Measurements from ENCODE around the gene CCNK.

Gene CCNK

GRCh38 chr14:99512571-99513182, 31.5 kb downstream of the CCNK start:
- in situ Hi-C loops (cut with HindIII; ENCODE audit: low sequenced_read_pairs), result no loop called here
- no peak for TF ChIP-seq CTCF (IDR thresholded peaks at IDR 0.05; ENCODE audit: low read depth, low read length, missing control alignments)
- H3K4me3 ChIP-seq (ENCODE audit: low read depth, low read length), result no peak overlapping the region
- no peak for DNase-seq (ENCODE audit: low read depth)

- in situ Hi-C loops (cut with HindIII; ENCODE audit: low sequenced_read_pairs), result no loop called here
- H3K4me3 ChIP-seq (ENCODE audit: low read depth, low read length), result no peak overlapping the region
- no peak for TF ChIP-seq CTCF (IDR thresholded peaks at IDR 0.05; ENCODE audit: low read depth, low read length, missing control alignments)
- DNase-seq (ENCODE audit: low read depth), result no peak
These were observed 32.0 kb downstream of the CCNK start for GRCh38 chr14:99513183-99513694.

GRCh38 chr14:99513946-99514551, 32.8 kb downstream of the CCNK start:
- TF ChIP-seq CTCF (IDR thresholded peaks at IDR 0.05; ENCODE audit: low read depth, low read length, missing control alignments), result no peak
- no peak overlapping the region for H3K4me3 ChIP-seq (ENCODE audit: low read depth, low read length)
- in situ Hi-C loops (cut with HindIII; ENCODE audit: low sequenced_read_pairs), result no loop called here
- no peak for DNase-seq (ENCODE audit: low read depth)

- no peak for DNase-seq (ENCODE audit: low read depth)
- in situ Hi-C loops (cut with HindIII; ENCODE audit: low sequenced_read_pairs), result no loop called here
These were observed 33.5 kb downstream of the CCNK start for GRCh38 chr14:99514552-99515300.

GRCh38 chr14:99515301-99516155, 34.3 kb downstream of the CCNK start:
- no peak for TF ChIP-seq CTCF (IDR thresholded peaks at IDR 0.05; ENCODE audit: low read depth, low read length, missing control alignments)
- no peak overlapping the region for H3K4me3 ChIP-seq (ENCODE audit: low read depth, low read length)
- in situ Hi-C loops (cut with HindIII; ENCODE audit: low sequenced_read_pairs), result no loop called here
- DNase-seq (ENCODE audit: low read depth), result no peak

More at GRCh38 chr14:99514552-99515300, 33.5 kb downstream of the CCNK start:
- H3K4me3 ChIP-seq (ENCODE audit: low read depth, low read length), result no peak overlapping the region
- no peak for TF ChIP-seq CTCF (IDR thresholded peaks at IDR 0.05; ENCODE audit: low read depth, low read length, missing control alignments)
